Thoracic aorta (tissue), 2 donors: ENCODE results near the gene PNPLA1. TPM values are rescaled to one million over a fixed set of nuclear protein-coding genes. Genes with fewer than 3 reads are reported as not detected.
A peak's percentile ranks its signal among the peaks of the same experiment; 100 is the strongest.

Experiments
- ATAC-seq: fragments of 150-250 bp; one replicate; pipeline ENCODE4 v1.8.0; 2017; ENCODE audit warnings: low read depth; ENCODE audit not compliant: insufficient number of reproducible peaks, low FRiP score
- DNase-seq: peaks from one replicate; pipeline ENCODE4 v3.0.0-alpha.2; 2020; ENCODE audit warnings: low spot score
- H3K27ac ChIP-seq, 2 donors: fragments of 200-600 bp; sonication (generic); 1 replicate in 1 of 2; 2 replicates in 1 of 2; pipeline ENCODE4 v1.5.1; 2016; ENCODE audit warnings: mild to moderate bottlenecking in 2 of 2, moderate library complexity in 2 of 2
- H3K27me3 ChIP-seq: fragments of 200-600 bp; sonication (generic); replicated peaks from 2 replicates; pipeline ENCODE4 v1.6.0; 2016; ENCODE audit warnings: mild to moderate bottlenecking; ENCODE audit not compliant: insufficient read depth
- H3K36me3 ChIP-seq: fragments of 200-600 bp; sonication (generic); one replicate; pipeline ENCODE4 v1.5.1; 2016
- H3K4me1 ChIP-seq, 2 donors: fragments of 200-600 bp; sonication (generic); 1 replicate in 1 of 2; 2 replicates in 1 of 2; pipeline versions ENCODE4 v1.5.1 to v1.6.0; 2016; ENCODE audit warnings: low read depth in 2 of 2, mild to moderate bottlenecking in 1 of 2; ENCODE audit not compliant: control insufficient read depth in 1 of 2
- H3K4me3 ChIP-seq: fragments of 200-600 bp; sonication (generic); 2 replicates; pipeline ENCODE4 v1.5.1; 2016; ENCODE audit warnings: mild to moderate bottlenecking
- H3K9me3 ChIP-seq: fragments of 200-600 bp; sonication (generic); 2 replicates; pipeline ENCODE4 v1.5.1; 2016
- CTCF ChIP-seq: fragments of 200-600 bp; sonication (generic); IDR thresholded peaks from one replicate; pipeline ENCODE4 v1.5.1; 2019; ENCODE audit warnings: antibody characterized with exemption
- total RNA-seq, 2 donors: library from RNA; depleted of rRNA; stranded (reverse); fragments of >200 nt; gene quantifications; one replicate each; pipeline versions ENCODE4 v1.1.0 to v1.2.3, GENCODE V29; 2016

PNPLA1 gene
- total RNA-seq, 2 donors from 2014 or later, result not detected

- no peak overlapping the region for H3K4me3 ChIP-seq
- no peaks in the 10 kb centered on the region for H3K27me3 ChIP-seq
- peaks cover 0 to 37% of the 10 kb centered on the region in 2 donors for H3K4me1 ChIP-seq
- H3K9me3 ChIP-seq, result no peaks in the 10 kb centered on the region
- no peak for TF ChIP-seq CTCF
- peak overlapping the region; percentile 13 to 61 for H3K27ac ChIP-seq
- no peak for DNase-seq
- peak; percentile 22 for ATAC-seq
- no peaks in the 10 kb centered on the region for H3K36me3 ChIP-seq
These were observed 73.3 kb downstream of the PNPLA1 start for GRCh38 chr6:36343109-36343680.

- Histone ChIP-seq H3K36me3 (no peaks in the 10 kb centered on the region), H3K4me1 (peaks cover 7 to 44% of the 10 kb centered on the region in 2 donors), H3K4me3 (no peak overlapping the region), H3K9me3 (no peaks in the 10 kb centered on the region), H3K27ac (no peak overlapping the region), H3K27me3 (no peaks in the 10 kb centered on the region)
- TF ChIP-seq CTCF, result no peak
- DNase-seq (no peak), ATAC-seq (no peak)
These were observed 76.0 kb downstream of the PNPLA1 start for GRCh38 chr6:36345681-36346466.

- no peaks in the 10 kb centered on the region for H3K36me3 ChIP-seq
- TF ChIP-seq CTCF, result no peak
- no peak overlapping the region for H3K4me3 ChIP-seq
- DNase-seq, result no peak
- no peaks in the 10 kb centered on the region for H3K27me3 ChIP-seq
- H3K4me1 ChIP-seq, result peaks cover 11 to 46% of the 10 kb centered on the region in 2 donors
- no peaks in the 10 kb centered on the region for H3K9me3 ChIP-seq
- no peak overlapping the region for H3K27ac ChIP-seq
- no peak for ATAC-seq
These were observed 76.8 kb downstream of the PNPLA1 start for GRCh38 chr6:36346486-36347273.

- no peaks in the 10 kb centered on the region for H3K9me3 ChIP-seq
- ATAC-seq (no peak), DNase-seq (no peak)
- H3K36me3 ChIP-seq, result no peaks in the 10 kb centered on the region
- H3K27ac ChIP-seq, result no peak overlapping the region
- H3K4me3 ChIP-seq, result no peak overlapping the region
- peaks cover 11 to 43% of the 10 kb centered on the region in 2 donors for H3K4me1 ChIP-seq
- no peak for TF ChIP-seq CTCF
- H3K27me3 ChIP-seq, result no peaks in the 10 kb centered on the region
These were observed 77.8 kb downstream of the PNPLA1 start for GRCh38 chr6:36347621-36348020.

GRCh38 chr6:36349240-36349639, 79.4 kb downstream of the PNPLA1 start:
- H3K4me1 ChIP-seq, result peaks cover 11 to 27% of the 10 kb centered on the region in 2 donors
- no peak for TF ChIP-seq CTCF
- ATAC-seq (no peak), DNase-seq (no peak)
- no peaks in the 10 kb centered on the region for H3K36me3 ChIP-seq
- no peak overlapping the region for H3K27ac ChIP-seq
- no peaks in the 10 kb centered on the region for H3K9me3 ChIP-seq
- H3K27me3 ChIP-seq, result no peaks in the 10 kb centered on the region
- H3K4me3 ChIP-seq, result no peak overlapping the region
